K562 (cell line): ENCODE data around the gene HHIPL1. TPM values are rescaled to one million over a fixed set of nuclear protein-coding genes. Genes with fewer than 3 reads are reported as not detected.

ENCODE experiments used
- ATAC-seq: fragments of 200-7000 bp; cut with Tn5 transposase; 3 replicates; pipeline ENCODE4 v1.9.1; 2020; ENCODE audit warnings: moderate library complexity
- BruUV-seq: library from RNA; stranded (reverse); fragments of 400-500 nt; replicated peaks from 2 replicates; lab custom pipeline; 2021; lab: Mats Ljungman, UMichigan
- CTCF ChIA-PET: fragments of 300-600 bp; formaldehyde crosslinking; extraction: SDS; loops from one replicate; lab custom pipeline; 2021; ENCODE audit warnings: low intra/inter-chr PET ratio; lab: Yijun Ruan, JAX
- POLR2A ChIA-PET: fragments of 300-600, 350-650 bp; sonication (Branson Sonifier 250); formaldehyde crosslinking; extraction: SDS; loops from one replicate; lab custom pipeline; 2021; ENCODE audit warnings: antibody characterized with exemption, inconsistent platforms; lab: Yijun Ruan, JAX
- DNase-seq, 4 experiments: peaks; one replicate each; pipeline versions ENCODE4 v3.0.0 to v3.0.0-alpha.2; 2011 to 2018; ENCODE audit warnings: low spot score in 3 of 4, mixed read lengths in 3 of 4; ENCODE audit errors: extremely low read depth in 1 of 4
- FAIRE-seq: peaks from 2 replicates; lab custom pipeline; 2011; peaks lifted over from hg19 to GRCh38; lab: Jason Lieb, UNC
- H2AFZ ChIP-seq: 2 replicates; pipeline ENCODE4 v1.6.0; 2011; ENCODE audit warnings: low read depth, low read length, control low read depth, inconsistent platforms
- H3K27ac ChIP-seq: fragments of 200-600 bp; 3 replicates; pipeline ENCODE4 v1.8.0; 2011; ENCODE audit warnings: low read depth, mild to moderate bottlenecking, control low read depth, inconsistent platforms, low read length, moderate library complexity, mixed read lengths; ENCODE audit errors: extremely low read depth
- H3K27me3 ChIP-seq, 2 experiments: fragments of 300-600 bp in 1 of 2; 2 replicates in 1 of 2; 3 replicates in 1 of 2; pipeline versions ENCODE4 v1.6.0 to v1.8.0; 2011; ENCODE audit warnings: inconsistent platforms in 2 of 2, low read length in 2 of 2, mild to moderate bottlenecking in 1 of 2, mixed read lengths in 1 of 2, moderate library complexity in 1 of 2; ENCODE audit not compliant: control insufficient read depth in 2 of 2, insufficient read depth in 2 of 2
- H3K36me3 ChIP-seq: fragments of 300-600 bp; 3 replicates; pipeline ENCODE4 v1.8.0; 2011; ENCODE audit warnings: mild to moderate bottlenecking, low read length, inconsistent platforms; ENCODE audit not compliant: control insufficient read depth, insufficient read depth
- H3K4me1 ChIP-seq, 2 experiments: fragments of 200-600 bp in 1 of 2; replicated peaks in 1 of 2; 2 replicates in 1 of 2; 3 replicates in 1 of 2; pipeline versions ENCODE4 v1.5.1 to v1.8.0; 2011; ENCODE audit warnings: inconsistent platforms in 2 of 2, low read length in 2 of 2, mild to moderate bottlenecking in 1 of 2, mixed read lengths in 1 of 2, moderate library complexity in 1 of 2; ENCODE audit not compliant: control insufficient read depth in 2 of 2, insufficient read depth in 2 of 2
- H3K4me2 ChIP-seq: 2 replicates; pipeline ENCODE4 v1.6.1; 2011; ENCODE audit warnings: low read length, control low read depth, inconsistent platforms, mixed read lengths; ENCODE audit not compliant: insufficient read depth
- H3K4me3 ChIP-seq: fragments of 200-600 bp; sonication (generic), shearing (Covaris generic); 2 replicates; pipeline ENCODE4 v1.5.1; 2016; ENCODE audit warnings: control low read depth, inconsistent platforms
- H3K79me2 ChIP-seq: fragments of 200-600 bp; 3 replicates; pipeline ENCODE4 v1.8.0; 2011; ENCODE audit warnings: low read length, inconsistent platforms; ENCODE audit not compliant: control insufficient read depth, insufficient read depth
- H3K9ac ChIP-seq, 2 experiments: 2 replicates each; pipeline versions ENCODE4 v1.6.0 to v1.6.1; 2011; ENCODE audit warnings: low read depth in 2 of 2, low read length in 2 of 2, control low read depth in 1 of 2, inconsistent platforms in 1 of 2, mild to moderate bottlenecking in 1 of 2, mixed read lengths in 1 of 2; ENCODE audit not compliant: insufficient read depth in 1 of 2
- H3K9me1 ChIP-seq: one replicate; pipeline ENCODE4 v1.6.0; 2011; ENCODE audit warnings: inconsistent platforms, mild to moderate bottlenecking, low read length, moderate library complexity; ENCODE audit not compliant: control insufficient read depth, insufficient read depth
- H3K9me3 ChIP-seq: replicated peaks from 2 replicates; pipeline ENCODE4 v1.5.1; 2011; ENCODE audit warnings: low read depth, low read length, inconsistent platforms; ENCODE audit not compliant: control insufficient read depth, insufficient read depth
- H4K20me1 ChIP-seq: replicated peaks from 2 replicates; pipeline ENCODE4 v1.6.1; 2011; ENCODE audit warnings: low read length, inconsistent platforms, mixed read lengths; ENCODE audit not compliant: control insufficient read depth, insufficient read depth
- CREB3 ChIP-seq: fragments of 450-650 bp; conservative IDR thresholded peaks from 2 replicates; pipeline ENCODE4 v1.6.1; 2016; ENCODE audit warnings: missing genetic modification characterization, low read depth, mild to moderate bottlenecking, missing compliant biosample characterization, moderate library complexity
- DPF2 ChIP-seq: fragments of 450-650 bp; IDR thresholded peaks from 2 replicates; pipeline ENCODE4 v1.6.1; 2016
- ETV6 ChIP-seq, 3 experiments: fragments of 150-350 bp in 1 of 3; sonication (generic) in 1 of 3; formaldehyde crosslinking in 1 of 3; IDR thresholded peaks; 2 replicates each; pipeline versions ENCODE4 v1.6.1 to v1.8.0; 2014 to 2022; ENCODE audit warnings: borderline replicate concordance in 2 of 3, low read depth in 2 of 3, antibody characterized with exemption in 1 of 3, low read length in 1 of 3, mild to moderate bottlenecking in 1 of 3, missing genetic modification reagents in 1 of 3
- KDM2B ChIP-seq: fragments of 250-450 bp; sonication (Bioruptor Pico); IDR thresholded peaks from 2 replicates; pipeline ENCODE4 v1.8.0; 2021; ENCODE audit warnings: mild to moderate bottlenecking, moderate library complexity
- MNT ChIP-seq, 2 experiments: fragments of 450-650 bp; conservative IDR thresholded peaks; 2 replicates each; pipeline ENCODE4 v1.6.1; 2017; ENCODE audit warnings: mild to moderate bottlenecking in 2 of 2, moderate library complexity in 2 of 2
- NR3C1 ChIP-seq: sonication (generic); formaldehyde crosslinking; IDR thresholded peaks from 2 replicates; pipeline ENCODE4 v1.8.1; 2022; ENCODE audit warnings: missing genetic modification reagents
- NUFIP1 ChIP-seq: fragments of 450-650 bp; IDR thresholded peaks from 2 replicates; pipeline ENCODE4 v1.6.1; 2018; ENCODE audit not compliant: partially characterized antibody
- PCBP2 ChIP-seq: fragments of 200-400 bp; formaldehyde crosslinking; IDR thresholded peaks from 2 replicates; pipeline ENCODE4 v1.6.1; 2018; ENCODE audit warnings: low read length, low read depth, mild to moderate bottlenecking, moderate library complexity; ENCODE audit not compliant: poor library complexity, severe bottlenecking
- SRSF1 ChIP-seq: fragments of 200-400 bp; formaldehyde crosslinking; IDR thresholded peaks from 2 replicates; pipeline ENCODE4 v1.6.1; 2017; ENCODE audit warnings: mild to moderate bottlenecking, low read depth, low read length, moderate library complexity
- TFAP4 ChIP-seq: sonication (generic); formaldehyde crosslinking; IDR thresholded peaks from 2 replicates; pipeline ENCODE4 v1.8.0; 2022; ENCODE audit warnings: missing genetic modification reagents, mild to moderate bottlenecking, moderate library complexity, borderline replicate concordance
- ZBTB7A ChIP-seq: IDR thresholded peaks from 2 replicates; pipeline ENCODE4 v1.6.1; 2011; ENCODE audit warnings: low read depth, mild to moderate bottlenecking, low read length, moderate library complexity, borderline replicate concordance; ENCODE audit not compliant: control insufficient read depth
- ZNF740 ChIP-seq, 3 experiments: fragments of 200-800 bp in 1 of 3; sonication (Bioruptor generic) in 1 of 3; sonication (generic) in 1 of 3; formaldehyde crosslinking in 1 of 3; IDR thresholded peaks; 2 replicates each; pipeline versions ENCODE4 v1.6.1 to v1.8.0; 2016 to 2022; ENCODE audit warnings: mild to moderate bottlenecking in 2 of 3, missing compliant biosample characterization in 2 of 3, missing genetic modification characterization in 2 of 3, missing genetic modification reagents in 1 of 3
- WGBS: fragments of 100-300 bp; shearing (Covaris generic); methylation state at CpG from one replicate; pipeline ENCODE4 v1.1.6; 2016; ENCODE audit warnings: low coverage, mixed read lengths; ENCODE audit not compliant: insufficient coverage; ENCODE audit errors: missing lambda C conversion rate; 5-methylcytosine and 5-hydroxymethylcytosine counted together
- in situ Hi-C: fragments of 300-500 bp; cut with MboI; formaldehyde crosslinking; loops from 4 replicates; pipeline ENCODE4 v1.15.0; 2018; ENCODE audit warnings: inconsistent platforms, mixed read lengths
- intact Hi-C: fragments of 100-400 bp; cut with micrococcal nuclease; formaldehyde crosslinking; loops from 2 replicates; pipeline ENCODE4 v1.14.2; 2022
- polyA plus RNA-seq, 8 experiments: library from polyadenylated mRNA; depleted of rRNA in 4 of 8; stranded (reverse) in 5 of 8; unstranded in 3 of 8; fragments of >200 nt; fragmentation: Nextera tagmentation in 2 of 8; fragmentation: Illumina TruSeq in 1 of 8; extraction: Ambion mirVana in 2 of 8; extraction: Trizol in 1 of 8; gene quantifications; 2 replicates each; pipeline versions ENCODE4 v1.2.1 to v1.2.3, GENCODE V29; 2011 to 2014; ENCODE audit warnings: inconsistent platforms in 1 of 8, missing spikeins in 1 of 8
- total RNA-seq, 7 experiments: library from RNA; depleted of rRNA in 6 of 7; stranded (reverse); fragments of >200 nt in 6 of 7; fragmentation: Illumina TruSeq in 2 of 7; extraction: Trizol in 2 of 7; gene quantifications; 2 replicates each; pipeline versions ENCODE4 v1.2.1 to v1.2.3, GENCODE V29; 2011 to 2021; ENCODE audit warnings: low replicate concordance in 1 of 7

The HHIPL1 gene
- total and polyA plus RNA-seq, 9 of the 15 experiments (the other 6 are each of a cell fraction or from before 2014, with no cell fraction given): not detected

- TF ChIP-seq MNT (conservative IDR thresholded peaks at IDR 0.05) (peak; percentile 56 to 77; a peak in 3 of 4 replicates), ZNF740 (CRISPR knock-in tag; IDR thresholded peaks at IDR 0.05) (no peak), ZNF740 (tag; IDR thresholded peaks at IDR 0.05) (no peak)
These were observed 38.9 kb downstream of the HHIPL1 start, which contains the start of gene CYP46A1 (continued) for GRCh38 chr14:99683619-99684409.

- in situ Hi-C loops: no loop called here
- ATAC-seq: no peak
- no peak for TF ChIP-seq DPF2
- no peak for TF ChIP-seq ETV6 (IDR thresholded peaks at IDR 0.05; ENCODE audit: borderline replicate concordance in 1 of 2, low read depth in 2 of 2, low read length in 1 of 2)
- TF ChIP-seq ETV6 (CRISPR knock-in tag; IDR thresholded peaks at IDR 0.05; ENCODE audit: borderline replicate concordance): no peak
- no peak for TF ChIP-seq KDM2B
- no peak for TF ChIP-seq NR3C1 (CRISPR knock-in tag)
- TF ChIP-seq TFAP4 (CRISPR knock-in tag): 0 out of 2 replicates have a peak, but pooled peaks have one; percentile 19
- TF ChIP-seq ZBTB7A: peak; percentile 4; the same call in 1 of the 2 replicates
- no peak for TF ChIP-seq SRSF1
- TF ChIP-seq CREB3 (tag): no peak
- TF ChIP-seq NUFIP1: no peak
- no peak for TF ChIP-seq PCBP2
These were observed 39.5 kb downstream of the HHIPL1 start for GRCh38 chr14:99684410-99684934.

More at GRCh38 chr14:99684410-99684934, 39.5 kb downstream of the HHIPL1 start:
- Histone ChIP-seq H4K20me1 (peaks cover 2% of the 10 kb centered on the region; the same call in 1 of the 2 replicates), H3K36me3 (no peaks in the 10 kb centered on the region), H3K9me1 (no peaks in the 10 kb centered on the region), H3K9me3 (no peaks in the 10 kb centered on the region), H2AFZ (no peak overlapping the region), H3K27me3 (peaks cover 2 to 18% of the 10 kb centered on the region in 2 experiments; a peak in 2 of 5 replicates), H3K4me2 (peak overlapping the region; percentile 68), H3K9ac (peak overlapping the region in 1 of 2 experiments; percentile 83; a peak in 2 of 4 replicates), H3K79me2 (no peaks in the 10 kb centered on the region; the same call in 2 of the 3 replicates), H3K27ac (no peak overlapping the region), H3K4me3 (peak overlapping the region; percentile 47), H3K4me1 (peaks cover 0 to 19% of the 10 kb centered on the region in 2 experiments; a peak in 2 of 5 replicates)
- 30% methylated on average over 5 of the region's 45 CpGs for WGBS
- BruUV-seq: no TSS peak
- CTCF ChIA-PET: no interaction called here
- DNase-seq (no peak), FAIRE-seq (no peak)
- POLR2A ChIA-PET: interaction anchor here (0.6 to 1.1 kb wide), 4 partner anchors 21 to 203 kb away, joined by 3 to 6 read pairs (median 3); partner anchors contain the start of genes CCNK and SETD3
- intact Hi-C loops: no loop called here
